ENCODE results near the gene MTARC1. TPM values are rescaled to one million over a fixed set of nuclear protein-coding genes. Genes with fewer than 3 reads are reported as not detected.

MTARC1 gene
- total RNA-seq, 1 donor from 2014 or later: 8.3 TPM

DNA sequence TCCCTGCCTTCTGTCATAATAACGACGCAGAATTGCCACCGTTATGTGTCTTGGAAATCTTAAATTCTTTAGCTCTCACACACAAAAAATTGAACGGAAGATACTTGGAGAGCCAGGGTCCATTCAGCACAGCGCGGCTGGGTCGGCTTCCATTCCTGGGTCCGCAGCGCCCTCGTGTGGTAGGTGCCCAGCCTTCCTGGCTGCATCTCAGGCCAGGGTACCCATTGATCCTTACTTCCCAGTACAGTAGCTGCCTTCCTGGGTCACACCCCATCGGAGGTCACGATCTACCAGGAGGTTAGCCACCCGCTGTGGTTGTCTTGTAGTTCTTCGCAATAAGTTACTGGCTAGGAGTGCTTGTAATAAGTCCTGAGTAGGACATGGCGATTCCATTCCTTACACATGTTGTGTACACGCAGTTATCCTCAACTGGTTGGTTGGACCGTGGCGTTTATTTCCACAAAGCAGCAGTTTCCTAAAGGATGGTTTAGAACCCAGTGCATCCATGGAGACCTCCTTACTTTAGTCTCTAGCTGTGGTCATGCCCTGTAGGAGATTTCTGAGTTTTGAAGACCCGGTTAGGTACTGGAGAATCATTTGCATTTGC, 9.9 kb upstream of the MTARC1 start:
- DNase-seq: peak; percentile 83
- Histone ChIP-seq H3K27ac (replicated peaks) (no peak overlapping the region), H3K27me3 (ENCODE audit: low read depth) (no peaks in the 10 kb centered on the region), H3K4me1 (peaks cover 12% of the 10 kb centered on the region), H3K9me3 (replicated peaks) (no peaks in the 10 kb centered on the region), H3K4me3 (no peak overlapping the region), H3K36me3 (peaks cover 44% of the 10 kb centered on the region)
- intact Hi-C loops (cut with micrococcal nuclease): loop anchor here (5.0 kb wide), 1 partner anchor 95 kb away; no protein-coding TSS in a partner anchor
- TF ChIP-seq, protein P1, sequence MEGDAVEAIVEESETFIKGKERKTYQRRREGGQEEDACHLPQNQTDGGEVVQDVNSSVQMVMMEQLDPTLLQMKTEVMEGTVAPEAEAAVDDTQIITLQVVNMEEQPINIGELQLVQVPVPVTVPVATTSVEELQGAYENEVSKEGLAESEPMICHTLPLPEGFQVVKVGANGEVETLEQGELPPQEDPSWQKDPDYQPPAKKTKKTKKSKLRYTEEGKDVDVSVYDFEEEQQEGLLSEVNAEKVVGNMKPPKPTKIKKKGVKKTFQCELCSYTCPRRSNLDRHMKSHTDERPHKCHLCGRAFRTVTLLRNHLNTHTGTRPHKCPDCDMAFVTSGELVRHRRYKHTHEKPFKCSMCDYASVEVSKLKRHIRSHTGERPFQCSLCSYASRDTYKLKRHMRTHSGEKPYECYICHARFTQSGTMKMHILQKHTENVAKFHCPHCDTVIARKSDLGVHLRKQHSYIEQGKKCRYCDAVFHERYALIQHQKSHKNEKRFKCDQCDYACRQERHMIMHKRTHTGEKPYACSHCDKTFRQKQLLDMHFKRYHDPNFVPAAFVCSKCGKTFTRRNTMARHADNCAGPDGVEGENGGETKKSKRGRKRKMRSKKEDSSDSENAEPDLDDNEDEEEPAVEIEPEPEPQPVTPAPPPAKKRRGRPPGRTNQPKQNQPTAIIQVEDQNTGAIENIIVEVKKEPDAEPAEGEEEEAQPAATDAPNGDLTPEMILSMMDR (IDR thresholded peaks at IDR 0.05; ENCODE audit: borderline replicate concordance): peak; percentile 94

DNA sequence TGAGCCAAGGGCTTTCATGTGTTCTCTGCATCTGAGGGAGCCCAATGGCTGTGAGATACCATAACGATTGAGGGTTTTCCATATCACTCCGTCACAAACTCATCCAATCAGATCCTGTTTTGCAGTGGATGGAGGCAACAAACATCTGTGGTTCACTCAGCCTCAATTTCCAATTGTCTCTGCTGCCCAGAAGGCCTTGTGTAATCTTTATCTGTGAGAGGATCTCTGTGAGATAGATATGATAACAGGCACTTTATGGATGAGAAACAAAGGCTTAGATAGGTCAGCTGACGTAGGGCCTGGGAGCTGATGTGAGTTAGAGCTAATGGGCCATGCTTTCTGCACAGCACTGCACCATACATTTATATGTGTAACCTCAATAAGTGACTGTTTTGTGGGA, 3.3 kb upstream of the MTARC1 start:
- Histone ChIP-seq H3K4me3 (no peak overlapping the region), H3K27ac (replicated peaks) (no peak overlapping the region), H3K36me3 (peaks cover 46% of the 10 kb centered on the region), H3K9me3 (replicated peaks) (no peaks in the 10 kb centered on the region), H3K4me1 (peaks cover 25% of the 10 kb centered on the region), H3K27me3 (ENCODE audit: low read depth) (no peaks in the 10 kb centered on the region)
- intact Hi-C loops (cut with micrococcal nuclease): no loop called here
- DNase-seq: no peak
- TF ChIP-seq, protein P1 (IDR thresholded peaks at IDR 0.05; ENCODE audit: borderline replicate concordance): no peak

DNA sequence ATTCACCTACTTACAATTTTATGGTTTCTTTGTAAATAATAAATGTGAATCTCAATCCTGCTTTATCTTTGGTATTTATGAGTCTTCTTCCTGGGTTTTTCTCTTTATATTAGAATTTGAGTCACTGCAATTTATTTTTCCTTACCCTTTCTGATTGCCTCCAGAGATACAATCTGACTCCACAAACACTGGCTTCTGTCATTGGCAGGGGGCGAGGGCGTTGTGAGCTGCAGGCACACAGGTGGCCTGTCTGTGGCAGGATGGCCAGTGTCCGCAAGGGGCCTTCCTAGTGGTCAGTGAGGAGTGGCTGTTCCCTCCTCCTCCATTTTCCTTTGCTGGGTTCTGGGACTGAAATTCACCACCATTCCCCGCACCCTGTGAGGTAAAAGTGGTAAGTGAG, 2.0 kb upstream of the MTARC1 start:
- Histone ChIP-seq H3K27me3 (ENCODE audit: low read depth) (no peaks in the 10 kb centered on the region), H3K27ac (replicated peaks) (no peak overlapping the region), H3K9me3 (replicated peaks) (no peaks in the 10 kb centered on the region), H3K4me1 (peaks cover 26% of the 10 kb centered on the region), H3K36me3 (peaks cover 45% of the 10 kb centered on the region), H3K4me3 (no peak overlapping the region)
- DNase-seq: no peak
- intact Hi-C loops (cut with micrococcal nuclease): no loop called here
- TF ChIP-seq, protein P1 (IDR thresholded peaks at IDR 0.05; ENCODE audit: borderline replicate concordance): no peak

DNA sequence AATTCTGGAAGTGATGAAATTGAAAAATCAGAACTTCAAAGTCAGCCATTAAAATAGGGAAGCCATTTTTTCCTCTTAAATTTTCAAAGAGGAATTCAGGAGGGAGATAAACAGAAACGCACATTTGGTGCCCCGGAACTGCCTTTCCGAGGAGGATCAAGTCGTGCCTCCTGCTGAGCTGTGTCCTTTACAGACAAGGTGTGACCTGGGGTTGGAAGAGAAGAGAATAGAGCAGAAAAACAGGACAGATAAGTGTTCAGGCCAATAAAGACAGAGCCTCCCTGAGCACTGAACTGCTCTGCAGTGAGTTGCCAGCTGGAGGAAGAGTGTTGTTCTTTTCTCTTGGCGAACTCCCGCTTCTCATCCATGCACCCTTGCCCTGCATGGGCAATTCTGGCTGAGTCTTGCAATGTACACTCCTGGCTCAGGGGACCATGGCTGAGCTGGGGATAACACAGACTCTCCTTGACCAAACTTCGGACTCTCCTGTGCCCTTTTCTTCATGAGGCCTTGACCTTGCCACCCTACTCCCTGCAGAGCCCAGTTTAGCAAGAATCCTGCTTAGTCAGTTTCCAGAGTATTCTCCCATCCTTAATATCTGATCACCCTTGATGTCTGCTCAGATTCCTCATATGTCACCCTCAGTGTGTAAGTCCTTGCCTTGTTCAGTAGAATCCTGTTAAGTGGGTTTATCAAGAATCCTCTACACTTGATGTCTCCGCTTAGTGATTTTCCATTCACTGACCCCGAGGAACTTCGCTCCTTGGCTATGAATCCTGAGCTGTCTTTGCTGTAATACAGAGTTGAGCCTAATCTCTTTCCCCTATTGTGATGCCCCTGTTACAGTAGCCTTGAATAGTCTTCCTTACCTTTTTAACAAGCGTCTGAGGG, 1.3 kb upstream of the MTARC1 start:
- no peak for DNase-seq
- H3K36me3 ChIP-seq: peaks cover 38% of the 10 kb centered on the region
- H3K4me1 ChIP-seq: peaks cover 26% of the 10 kb centered on the region
- TF ChIP-seq, protein P1 (IDR thresholded peaks at IDR 0.05; ENCODE audit: borderline replicate concordance): no peak
- H3K4me3 ChIP-seq: no peak overlapping the region
- intact Hi-C loops (cut with micrococcal nuclease): no loop called here
- no peaks in the 10 kb centered on the region for H3K9me3 ChIP-seq (replicated peaks)
- H3K27ac ChIP-seq (replicated peaks): peak overlapping the region; percentile 81
- no peaks in the 10 kb centered on the region for H3K27me3 ChIP-seq (ENCODE audit: low read depth)

DNA sequence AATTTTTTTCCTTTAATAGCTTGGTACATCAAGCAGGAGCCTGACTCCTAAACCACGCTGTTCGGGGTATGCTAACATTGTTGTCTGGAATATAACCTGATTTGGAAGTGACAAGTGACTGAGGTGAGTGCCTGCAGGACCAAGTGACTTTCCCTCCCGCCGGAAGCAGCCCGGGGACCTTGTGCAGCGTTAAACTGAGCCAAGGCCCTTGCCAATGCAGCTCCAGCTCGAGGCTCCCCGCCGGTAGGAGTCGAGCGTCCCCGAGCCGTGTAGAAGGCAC, 716 bp upstream of the MTARC1 start:
- intact Hi-C loops (cut with micrococcal nuclease): no loop called here
- Histone ChIP-seq H3K9me3 (replicated peaks) (no peaks in the 10 kb centered on the region), H3K4me3 (peak overlapping the region; percentile 78), H3K36me3 (peaks cover 34% of the 10 kb centered on the region), H3K27ac (replicated peaks) (peak overlapping the region; percentile 81), H3K4me1 (peaks cover 32% of the 10 kb centered on the region), H3K27me3 (ENCODE audit: low read depth) (no peaks in the 10 kb centered on the region)
- DNase-seq: peak; percentile 34
- TF ChIP-seq, protein P1 (IDR thresholded peaks at IDR 0.05; ENCODE audit: borderline replicate concordance): no peak
